IPS-NIHi11 (cell line): Measurements from ENCODE around the gene SLC30A3.

Source experiments
- DNase-seq: peaks from one replicate; pipeline ENCODE4 v3.0.0; 2012; ENCODE audit warnings: mixed read lengths, low spot score

The SLC30A3 gene

GRCh38 chr2:27203741-27204140 is 59.1 kb downstream of the SLC30A3 start:
- DNase-seq, result no peak
